ENCODE data around the gene TXLNB.
A peak's percentile ranks its signal among the peaks of the same experiment; 100 is the strongest.

The TXLNB gene

GRCh38 chr6:139337830-139338229 is 46.0 kb upstream of the TXLNB start:
- DNase-seq (ENCODE audit: low read depth in 1 of 2, low spot score in 1 of 2): peak; percentile 50 to 91
- no peak overlapping the region for H3K4me3 ChIP-seq (replicated peaks; ENCODE audit: insufficient read depth, low read length)
- no peak for TF ChIP-seq CTCF (IDR thresholded peaks at IDR 0.05; ENCODE audit: insufficient read depth, low read length)
- TF ChIP-seq POLR2AphosphoS5 (IDR thresholded peaks at IDR 0.05; ENCODE audit: low read depth): peak; percentile 77
- no peaks in the 10 kb centered on the region for H3K27me3 ChIP-seq (ENCODE audit: insufficient read depth, poor library complexity, severe bottlenecking)
- peak overlapping the region; percentile 90 for H3K27ac ChIP-seq (replicated peaks)

GRCh38 chr6:139337001-139337400 is 45.2 kb upstream of the TXLNB start:
- no peak overlapping the region for H3K4me3 ChIP-seq (replicated peaks; ENCODE audit: insufficient read depth, low read length)
- no peak for DNase-seq (ENCODE audit: low read depth in 1 of 2, low spot score in 1 of 2)
- H3K27ac ChIP-seq (replicated peaks): peak overlapping the region; percentile 90
- H3K27me3 ChIP-seq (ENCODE audit: insufficient read depth, poor library complexity, severe bottlenecking): no peaks in the 10 kb centered on the region
- TF ChIP-seq REST (IDR thresholded peaks at IDR 0.05; ENCODE audit: insufficient replicate concordance, low read depth) (no peak), CTCF (IDR thresholded peaks at IDR 0.05; ENCODE audit: insufficient read depth, low read length) (no peak), GABPA (IDR thresholded peaks at IDR 0.05; ENCODE audit: low read depth) (no peak), SPI1 (IDR thresholded peaks at IDR 0.05; ENCODE audit: borderline replicate concordance, low read depth) (no peak), POLR2AphosphoS5 (IDR thresholded peaks at IDR 0.05; ENCODE audit: low read depth) (no peak)

GRCh38 chr6:139336488-139336887 is 44.7 kb upstream of the TXLNB start:
- no peak for TF ChIP-seq POLR2AphosphoS5 (IDR thresholded peaks at IDR 0.05; ENCODE audit: low read depth)
- no peak for TF ChIP-seq SPI1 (IDR thresholded peaks at IDR 0.05; ENCODE audit: borderline replicate concordance, low read depth)
- TF ChIP-seq GABPA (IDR thresholded peaks at IDR 0.05; ENCODE audit: low read depth): no peak
- no peak for TF ChIP-seq REST (IDR thresholded peaks at IDR 0.05; ENCODE audit: insufficient replicate concordance, low read depth)
- no peak for TF ChIP-seq CTCF (IDR thresholded peaks at IDR 0.05; ENCODE audit: insufficient read depth, low read length)
- Histone ChIP-seq H3K4me3 (replicated peaks; ENCODE audit: insufficient read depth, low read length) (no peak overlapping the region), H3K27me3 (ENCODE audit: insufficient read depth, poor library complexity, severe bottlenecking) (no peaks in the 10 kb centered on the region), H3K27ac (replicated peaks) (peak overlapping the region; percentile 90)
- DNase-seq (ENCODE audit: low read depth in 1 of 2, low spot score in 1 of 2): no peak

GRCh38 chr6:139335447-139336210 is 43.8 kb upstream of the TXLNB start:
- Histone ChIP-seq H3K27ac (replicated peaks) (peak overlapping the region; percentile 90), H3K4me3 (replicated peaks; ENCODE audit: insufficient read depth, low read length) (no peak overlapping the region), H3K27me3 (ENCODE audit: insufficient read depth, poor library complexity, severe bottlenecking) (no peaks in the 10 kb centered on the region)
- DNase-seq (ENCODE audit: low read depth in 1 of 2, low spot score in 1 of 2): no peak
- TF ChIP-seq REST (IDR thresholded peaks at IDR 0.05; ENCODE audit: insufficient replicate concordance, low read depth) (no peak), SPI1 (IDR thresholded peaks at IDR 0.05; ENCODE audit: borderline replicate concordance, low read depth) (no peak), POLR2AphosphoS5 (IDR thresholded peaks at IDR 0.05; ENCODE audit: low read depth) (no peak), CTCF (IDR thresholded peaks at IDR 0.05; ENCODE audit: insufficient read depth, low read length) (no peak), GABPA (IDR thresholded peaks at IDR 0.05; ENCODE audit: low read depth) (no peak)
